Measurements from ENCODE around the gene LIMA1. TPM values are rescaled to one million over a fixed set of nuclear protein-coding genes. Genes with fewer than 3 reads are reported as not detected.

Gene LIMA1
- total RNA-seq, 1 donor from 2014 or later: 81.1 TPM

DNA sequence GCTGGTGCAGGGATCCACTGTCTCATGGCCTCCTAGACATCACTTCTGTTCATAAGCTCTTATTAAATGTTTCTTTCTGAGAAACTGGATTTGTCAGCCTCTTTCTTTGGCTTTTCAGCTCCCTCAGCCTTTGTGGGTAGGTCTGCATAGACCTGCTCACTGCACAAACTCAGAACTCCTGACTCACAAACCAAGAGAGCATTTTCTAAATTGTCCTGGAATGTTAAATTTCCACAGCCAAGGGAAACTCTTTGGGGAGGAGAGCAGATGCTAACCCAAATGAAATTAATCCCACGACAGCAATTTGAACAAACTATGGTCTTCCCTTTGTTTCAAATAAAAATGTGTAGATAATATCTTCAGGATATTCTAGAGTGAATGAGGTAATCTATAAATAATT lies 96.6 kb downstream of the LIMA1 start:
- H3K27ac ChIP-seq: no peak overlapping the region
- H3K27me3 ChIP-seq: no peaks in the 10 kb centered on the region
- peaks cover 12% of the 10 kb centered on the region for H3K4me1 ChIP-seq
- H3K4me3 ChIP-seq: no peak overlapping the region
- intact Hi-C loops (cut with DNase I): no loop called here
- ATAC-seq: no peak
- TF ChIP-seq, protein P1, sequence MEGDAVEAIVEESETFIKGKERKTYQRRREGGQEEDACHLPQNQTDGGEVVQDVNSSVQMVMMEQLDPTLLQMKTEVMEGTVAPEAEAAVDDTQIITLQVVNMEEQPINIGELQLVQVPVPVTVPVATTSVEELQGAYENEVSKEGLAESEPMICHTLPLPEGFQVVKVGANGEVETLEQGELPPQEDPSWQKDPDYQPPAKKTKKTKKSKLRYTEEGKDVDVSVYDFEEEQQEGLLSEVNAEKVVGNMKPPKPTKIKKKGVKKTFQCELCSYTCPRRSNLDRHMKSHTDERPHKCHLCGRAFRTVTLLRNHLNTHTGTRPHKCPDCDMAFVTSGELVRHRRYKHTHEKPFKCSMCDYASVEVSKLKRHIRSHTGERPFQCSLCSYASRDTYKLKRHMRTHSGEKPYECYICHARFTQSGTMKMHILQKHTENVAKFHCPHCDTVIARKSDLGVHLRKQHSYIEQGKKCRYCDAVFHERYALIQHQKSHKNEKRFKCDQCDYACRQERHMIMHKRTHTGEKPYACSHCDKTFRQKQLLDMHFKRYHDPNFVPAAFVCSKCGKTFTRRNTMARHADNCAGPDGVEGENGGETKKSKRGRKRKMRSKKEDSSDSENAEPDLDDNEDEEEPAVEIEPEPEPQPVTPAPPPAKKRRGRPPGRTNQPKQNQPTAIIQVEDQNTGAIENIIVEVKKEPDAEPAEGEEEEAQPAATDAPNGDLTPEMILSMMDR (IDR thresholded peaks at IDR 0.05): no peak
- no peaks in the 10 kb centered on the region for H3K9me3 ChIP-seq
- DNase-seq: no peak
- peaks cover 37% of the 10 kb centered on the region for H3K36me3 ChIP-seq

DNA sequence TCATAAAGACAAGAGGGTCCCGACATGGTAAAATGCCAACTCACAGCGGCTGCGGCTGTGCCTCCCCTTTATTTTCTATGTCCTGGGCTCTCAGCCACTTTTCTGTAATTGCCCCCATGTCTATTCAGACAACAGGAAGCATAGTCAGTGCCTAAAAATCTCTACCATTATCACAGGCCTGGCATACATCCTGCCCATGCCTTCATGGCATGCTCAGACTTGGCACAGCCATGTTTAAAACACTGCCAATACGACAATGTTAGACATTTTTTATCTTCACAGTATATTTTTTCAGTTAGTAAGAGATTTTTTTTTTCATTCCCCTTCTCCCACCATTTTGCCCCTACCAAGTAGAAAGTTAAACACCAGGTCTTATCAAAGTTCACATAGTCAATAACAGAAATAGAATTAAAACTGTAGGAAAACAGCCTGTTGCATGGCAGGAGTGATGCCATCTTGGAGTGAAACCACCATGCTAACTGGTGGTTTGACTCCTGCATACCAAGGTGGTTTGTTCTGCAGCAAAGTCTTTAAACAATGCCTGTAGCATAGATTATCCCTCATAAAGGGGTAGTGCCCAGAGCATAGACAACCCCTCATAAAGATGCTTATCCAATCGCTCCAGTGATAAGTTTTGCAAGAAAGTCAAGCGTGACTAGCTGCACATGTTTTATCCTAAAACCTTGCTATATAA lies 97.2 kb downstream of the LIMA1 start:
- no peak overlapping the region for H3K27ac ChIP-seq
- TF ChIP-seq, protein P1 (IDR thresholded peaks at IDR 0.05): no peak
- H3K27me3 ChIP-seq: no peaks in the 10 kb centered on the region
- DNase-seq (no peak), ATAC-seq (no peak)
- peaks cover 12% of the 10 kb centered on the region for H3K4me1 ChIP-seq
- H3K4me3 ChIP-seq: no peak overlapping the region
- intact Hi-C loops (cut with DNase I): no loop called here
- no peaks in the 10 kb centered on the region for H3K9me3 ChIP-seq
- H3K36me3 ChIP-seq: peaks cover 37% of the 10 kb centered on the region

DNA sequence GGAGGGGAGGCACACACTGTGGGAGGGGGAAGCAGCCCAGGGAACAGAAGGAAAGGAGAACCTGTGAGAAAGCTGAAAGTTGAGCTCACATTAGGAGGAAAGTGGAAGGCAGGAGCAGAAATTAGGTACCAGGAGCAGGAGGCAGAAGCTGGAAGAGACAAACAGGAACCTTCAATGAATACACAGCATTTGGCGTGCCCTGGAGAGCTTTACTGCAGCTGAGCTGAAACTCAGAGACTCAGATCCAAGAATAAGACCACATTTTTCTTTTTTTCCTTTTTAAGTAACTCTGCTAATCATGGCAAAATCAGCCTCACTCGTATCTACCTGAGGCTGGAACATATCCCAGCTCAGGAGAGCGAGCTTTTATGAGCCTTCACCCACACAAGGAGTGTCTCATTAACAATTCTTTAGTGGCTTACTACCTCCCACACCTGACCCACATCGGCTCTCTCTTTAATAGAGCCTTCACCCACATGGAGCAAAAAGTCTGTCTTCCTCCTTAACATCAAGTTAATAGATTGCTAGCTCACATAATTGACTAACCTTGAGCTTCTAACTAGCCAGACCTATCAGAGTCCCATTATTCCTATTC lies 97.9 kb downstream of the LIMA1 start:
- Histone ChIP-seq H3K36me3 (peaks cover 39% of the 10 kb centered on the region), H3K4me1 (peaks cover 12% of the 10 kb centered on the region), H3K27me3 (no peaks in the 10 kb centered on the region), H3K27ac (no peak overlapping the region), H3K9me3 (no peaks in the 10 kb centered on the region), H3K4me3 (no peak overlapping the region)
- TF ChIP-seq, protein P1 (IDR thresholded peaks at IDR 0.05): no peak
- DNase-seq (no peak), ATAC-seq (no peak)
- intact Hi-C loops (cut with DNase I): no loop called here

DNA sequence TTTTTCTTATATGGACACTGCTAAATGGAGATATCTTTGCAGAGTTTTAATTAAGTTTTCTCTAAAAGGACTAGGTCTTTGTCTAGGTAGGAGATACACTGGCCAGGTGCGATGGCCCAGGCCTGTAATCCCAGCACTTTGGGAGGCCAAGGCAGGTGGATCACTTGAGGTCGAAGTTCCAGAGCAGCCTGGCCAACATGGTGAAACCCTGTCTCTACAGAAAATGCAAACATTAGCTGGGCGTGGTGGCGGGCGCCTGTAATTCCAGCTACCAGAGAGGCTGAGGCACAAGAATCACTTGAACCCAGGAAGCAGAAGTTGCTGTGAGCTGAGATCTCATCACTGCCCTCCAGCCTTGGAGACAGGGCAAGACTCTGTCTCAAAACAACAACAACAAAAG lies 99.1 kb downstream of the LIMA1 start:
- Histone ChIP-seq H3K4me1 (peaks cover 12% of the 10 kb centered on the region), H3K9me3 (no peaks in the 10 kb centered on the region), H3K27me3 (no peaks in the 10 kb centered on the region), H3K36me3 (peaks cover 49% of the 10 kb centered on the region), H3K27ac (no peak overlapping the region), H3K4me3 (no peak overlapping the region)
- no peak for ATAC-seq
- TF ChIP-seq, protein P1 (IDR thresholded peaks at IDR 0.05): no peak
- DNase-seq: no peak
- intact Hi-C loops (cut with DNase I): no loop called here

DNA sequence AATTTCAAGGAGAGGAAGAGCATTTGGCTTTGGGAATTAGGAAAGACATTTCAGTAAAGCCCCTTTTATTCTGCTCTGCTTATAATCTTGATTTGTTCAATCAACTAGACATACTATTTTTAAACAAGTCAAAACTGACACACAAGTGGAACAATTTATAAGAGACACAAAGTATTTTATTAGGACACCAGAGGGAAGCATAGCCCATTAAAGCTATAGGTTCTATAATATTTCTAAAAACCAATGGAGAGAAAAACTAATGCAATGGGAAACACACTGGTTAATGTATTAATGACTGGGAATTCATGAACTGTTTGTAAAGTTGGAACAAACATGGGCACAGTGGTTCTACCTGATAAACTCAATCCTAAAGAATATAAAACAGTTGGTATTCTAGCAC lies 100.9 kb downstream of the LIMA1 start:
- Histone ChIP-seq H3K27me3 (no peaks in the 10 kb centered on the region), H3K4me3 (no peak overlapping the region), H3K4me1 (peaks cover 7% of the 10 kb centered on the region), H3K9me3 (no peaks in the 10 kb centered on the region), H3K27ac (no peak overlapping the region), H3K36me3 (peaks cover 59% of the 10 kb centered on the region)
- DNase-seq: no peak
- TF ChIP-seq, protein P1 (IDR thresholded peaks at IDR 0.05): no peak
- no peak for ATAC-seq
- intact Hi-C loops (cut with DNase I): no loop called here
